HepG2 (cell line): ENCODE data around the gene IRF2BPL. TPM values are rescaled to one million over a fixed set of nuclear protein-coding genes. Genes with fewer than 3 reads are reported as not detected.

Experiments used
- ATAD3A ChIP-seq: sonication (generic); formaldehyde crosslinking; IDR thresholded peaks from 2 replicates; pipeline ENCODE4 v1.4.0; 2020; ENCODE audit warnings: missing genetic modification reagents
- ETV6 ChIP-seq: sonication (generic); formaldehyde crosslinking; conservative IDR thresholded peaks from 2 replicates; pipeline ENCODE4 v1.4.0; 2020; ENCODE audit warnings: missing genetic modification reagents
- FOXC1 ChIP-seq: sonication (generic); formaldehyde crosslinking; IDR thresholded peaks from 2 replicates; pipeline ENCODE4 v1.8.0; 2022; ENCODE audit warnings: mild to moderate bottlenecking, missing genetic modification reagents, borderline replicate concordance
- FOXO1 ChIP-seq: sonication (generic); formaldehyde crosslinking; IDR thresholded peaks from 2 replicates; pipeline ENCODE4 v1.4.0; 2020; ENCODE audit warnings: missing genetic modification reagents
- HNRNPL ChIP-seq: fragments of 200-400 bp; formaldehyde crosslinking; IDR thresholded peaks from 2 replicates; pipeline ENCODE4 v1.6.1; 2017; ENCODE audit warnings: mild to moderate bottlenecking, low read depth, low read length
- MBD4 ChIP-seq: IDR thresholded peaks from 2 replicates; pipeline ENCODE4 v1.6.1; 2012; ENCODE audit warnings: low read length, inconsistent platforms, borderline replicate concordance
- MLXIP ChIP-seq: sonication (generic); formaldehyde crosslinking; IDR thresholded peaks from 2 replicates; pipeline ENCODE4 v1.9.0; 2021; ENCODE audit warnings: missing genetic modification reagents, borderline replicate concordance
- NCOA5 ChIP-seq: sonication (generic); formaldehyde crosslinking; IDR thresholded peaks from 2 replicates; pipeline ENCODE4 v1.4.0; 2020; ENCODE audit warnings: missing genetic modification reagents
- RBAK ChIP-seq: sonication (generic); formaldehyde crosslinking; IDR thresholded peaks from 2 replicates; pipeline ENCODE4 v1.5.1; 2020; ENCODE audit warnings: mild to moderate bottlenecking, missing genetic modification reagents
- REXO4 ChIP-seq: sonication (generic); formaldehyde crosslinking; IDR thresholded peaks from 2 replicates; pipeline ENCODE4 v1.8.0; 2022; ENCODE audit warnings: missing genetic modification reagents, mild to moderate bottlenecking, borderline replicate concordance
- SKIL ChIP-seq: sonication (generic); formaldehyde crosslinking; IDR thresholded peaks from 2 replicates; pipeline ENCODE4 v1.8.0; 2022; ENCODE audit warnings: missing genetic modification reagents, mild to moderate bottlenecking, moderate library complexity, borderline replicate concordance
- SOX5 ChIP-seq: IDR thresholded peaks from 2 replicates; pipeline ENCODE4 v1.6.1; 2016; ENCODE audit warnings: borderline replicate concordance
- SOX6 ChIP-seq, 2 experiments: fragments of 450-650 bp in 1 of 2; sonication (generic) in 1 of 2; formaldehyde crosslinking in 1 of 2; IDR thresholded peaks; 2 replicates each; pipeline versions ENCODE4 v1.4.0 to v1.6.1; 2017 to 2020; ENCODE audit warnings: antibody characterized with exemption in 1 of 2, mild to moderate bottlenecking in 1 of 2, missing genetic modification reagents in 1 of 2
- U2AF2 ChIP-seq: fragments of 200-400 bp; formaldehyde crosslinking; IDR thresholded peaks from 2 replicates; pipeline ENCODE4 v1.6.1; 2017; ENCODE audit warnings: low read depth, mild to moderate bottlenecking, low read length
- YEATS2 ChIP-seq: sonication (generic); formaldehyde crosslinking; IDR thresholded peaks from 2 replicates; pipeline ENCODE4 v1.4.0; 2020; ENCODE audit warnings: missing genetic modification reagents, borderline replicate concordance
- ZBTB4 ChIP-seq: sonication (generic); formaldehyde crosslinking; IDR thresholded peaks from 2 replicates; pipeline ENCODE4 v1.4.0; 2020; ENCODE audit warnings: missing genetic modification reagents, mild to moderate bottlenecking, borderline replicate concordance
- ZFP82 ChIP-seq: sonication (generic); formaldehyde crosslinking; IDR thresholded peaks from 2 replicates; pipeline ENCODE4 v1.5.1; 2020; ENCODE audit warnings: mild to moderate bottlenecking, missing genetic modification reagents, borderline replicate concordance
- ZNF350 ChIP-seq: sonication (generic); formaldehyde crosslinking; IDR thresholded peaks from 2 replicates; pipeline ENCODE4 v1.4.0; 2020; ENCODE audit warnings: mild to moderate bottlenecking, low read depth, missing genetic modification reagents, borderline replicate concordance
- ZNF720 ChIP-seq: sonication (generic); formaldehyde crosslinking; IDR thresholded peaks from 2 replicates; pipeline ENCODE4 v1.4.0; 2020; ENCODE audit warnings: missing genetic modification reagents
- ZNF784 ChIP-seq: sonication (generic); formaldehyde crosslinking; IDR thresholded peaks from 2 replicates; pipeline ENCODE4 v1.5.1; 2020; ENCODE audit warnings: missing genetic modification reagents, mild to moderate bottlenecking, borderline replicate concordance
- polyA plus RNA-seq, 8 experiments: library from polyadenylated mRNA; depleted of rRNA in 3 of 8; stranded (reverse) in 7 of 8; unstranded in 1 of 8; fragments of >200 nt; fragmentation: Illumina TruSeq in 4 of 8; extraction: Trizol in 4 of 8; gene quantifications; 2 replicates each; pipeline versions ENCODE4 v1.2.1 to v1.2.3, GENCODE V29; 2011 to 2016; ENCODE audit warnings: low read depth in 4 of 8, missing spikeins in 1 of 8, mixed read lengths in 1 of 8; ENCODE audit not compliant: insufficient read depth in 1 of 8
- total RNA-seq, 5 experiments: library from RNA; depleted of rRNA; stranded (reverse); fragments of >200 nt; fragmentation: Illumina TruSeq; extraction: Trizol; gene quantifications; 2 replicates each; pipeline ENCODE4 v1.2.3, GENCODE V29; 2016; ENCODE audit warnings: low read depth in 1 of 5

IRF2BPL gene
- total and polyA plus RNA-seq, 2 of the 13 experiments (the other 11 are each of a cell fraction or from before 2014, with no cell fraction given): 6.6 to 8.4 TPM

GRCh38 chr14:77043177-77043983 is 14.9 kb upstream of the IRF2BPL start (continued):
- TF ChIP-seq MBD4 (no peak), ETV6 (CRISPR knock-in tag) (no peak), RBAK (CRISPR knock-in tag) (no peak), ZNF350 (CRISPR knock-in tag) (no peak), ZFP82 (CRISPR knock-in tag) (no peak), REXO4 (CRISPR knock-in tag) (no peak), ZNF784 (CRISPR knock-in tag) (no peak), HNRNPL (no peak), SKIL (CRISPR knock-in tag) (0 out of 2 replicates have a peak, but pooled peaks have one; percentile 41), SOX6 (IDR thresholded peaks at IDR 0.05) (no peak), SOX6 (CRISPR knock-in tag; IDR thresholded peaks at IDR 0.05) (peak; percentile 95), FOXO1 (CRISPR knock-in tag) (peak; percentile 41; the same call in 1 of the 2 replicates), SOX5 (CRISPR knock-in tag) (peak; percentile 96), ATAD3A (no peak), NCOA5 (CRISPR knock-in tag) (no peak), ZBTB4 (CRISPR knock-in tag) (no peak), U2AF2 (no peak), ZNF720 (CRISPR knock-in tag) (no peak), FOXC1 (no peak), YEATS2 (no peak), MLXIP (CRISPR knock-in tag) (no peak)
